Measurements from ENCODE around the gene UQCR11.

GRCh38 chr19:1592024-1592754, 13.1 kb downstream of the UQCR11 start:
- TF ChIP-seq CTCF (conservative IDR thresholded peaks at IDR 0.05; ENCODE audit: low read length) (no peak), EZH2phosphoT487 (IDR thresholded peaks at IDR 0.05; ENCODE audit: borderline replicate concordance, low read depth, low read length) (no peak)
